HG02571 (cell line): ENCODE results near the gene PHACTR2.
"Not testable (repeated sequence)": the region's sequence is repeated elsewhere in the genome, so short reads cannot be mapped to it uniquely, and the experiment has no call there.

Experiments
- ATAC-seq: cut with Tn5 transposase; IDR thresholded peaks from one replicate; pipeline ENCODE4 v1.9.1; 2021; ENCODE audit warnings: mild to moderate bottlenecking, moderate library complexity; ENCODE audit not compliant: unreplicated experiment

The PHACTR2 gene

DNA sequence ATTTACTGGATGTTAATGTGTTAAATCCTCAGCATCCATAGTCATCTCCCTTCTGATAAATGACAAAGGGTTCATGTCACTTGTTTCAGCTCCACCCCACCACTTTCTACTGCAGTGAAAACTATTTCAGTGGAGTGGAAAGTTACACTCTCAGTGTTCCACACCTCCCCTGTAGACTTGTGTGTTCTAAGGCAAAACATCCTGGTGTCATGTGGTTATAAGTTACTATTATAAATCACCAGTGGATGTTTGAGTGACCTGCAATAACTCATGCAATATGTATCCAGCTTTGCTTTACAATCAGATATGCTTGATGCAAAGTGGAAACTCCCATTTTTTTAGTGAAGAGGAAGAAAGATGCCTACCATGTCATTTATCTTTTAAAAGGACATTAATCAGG lies 83.3 kb downstream of the PHACTR2 start:
- no peak for ATAC-seq

DNA sequence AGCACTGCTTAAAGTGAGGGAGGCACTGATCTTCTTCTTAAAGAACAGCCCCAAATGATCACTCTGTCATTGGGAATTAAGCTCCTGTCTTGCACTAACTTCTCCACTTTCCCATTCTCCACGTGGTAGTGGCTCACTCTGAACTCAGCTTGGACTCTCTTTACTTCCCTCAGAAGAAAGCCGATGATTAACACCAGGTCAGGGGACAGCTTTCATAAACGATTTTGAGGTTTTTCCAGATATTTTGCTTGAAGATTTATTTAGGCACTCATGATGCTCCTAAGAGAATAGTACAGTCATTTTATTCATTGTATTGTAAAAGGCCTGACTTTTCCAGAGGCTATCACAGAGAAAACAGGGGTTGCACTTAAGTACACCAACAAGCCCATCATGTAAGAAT lies 84.4 kb downstream of the PHACTR2 start:
- no peak for ATAC-seq

DNA sequence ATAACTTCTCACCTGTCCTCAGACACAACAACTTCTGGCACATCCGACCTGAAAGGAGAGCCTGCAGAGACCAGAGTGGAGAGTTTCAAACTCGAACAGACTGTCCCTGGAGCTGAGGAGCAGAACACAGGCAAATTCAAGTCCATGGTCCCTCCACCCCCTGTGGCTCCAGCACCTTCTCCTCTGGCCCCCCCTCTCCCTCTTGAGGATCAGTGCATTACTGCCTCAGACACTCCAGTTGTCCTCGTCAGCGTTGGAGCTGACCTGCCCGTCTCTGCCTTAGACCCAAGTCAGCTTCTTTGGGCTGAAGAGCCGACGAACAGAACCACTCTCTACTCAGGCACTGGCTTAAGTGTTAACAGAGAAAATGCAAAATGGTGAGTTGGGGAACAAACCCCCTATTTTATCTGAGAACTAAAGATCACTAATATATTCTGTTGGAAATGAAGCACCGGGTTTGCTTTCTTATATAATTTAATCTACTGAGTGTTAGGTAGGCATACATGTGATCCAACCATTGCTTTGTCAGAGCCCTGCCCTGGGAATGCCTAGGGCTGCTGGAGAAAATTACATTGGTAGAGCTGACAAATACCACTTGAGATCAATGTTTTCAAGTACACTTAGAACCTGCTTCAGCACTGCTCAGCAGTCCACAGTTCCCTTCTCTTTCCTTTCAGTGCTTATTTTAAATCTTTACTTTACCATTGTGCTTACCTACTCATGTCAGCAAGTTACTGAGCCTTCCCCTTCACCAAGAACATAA lies 87.8 kb downstream of the PHACTR2 start:
- no peak for ATAC-seq

DNA sequence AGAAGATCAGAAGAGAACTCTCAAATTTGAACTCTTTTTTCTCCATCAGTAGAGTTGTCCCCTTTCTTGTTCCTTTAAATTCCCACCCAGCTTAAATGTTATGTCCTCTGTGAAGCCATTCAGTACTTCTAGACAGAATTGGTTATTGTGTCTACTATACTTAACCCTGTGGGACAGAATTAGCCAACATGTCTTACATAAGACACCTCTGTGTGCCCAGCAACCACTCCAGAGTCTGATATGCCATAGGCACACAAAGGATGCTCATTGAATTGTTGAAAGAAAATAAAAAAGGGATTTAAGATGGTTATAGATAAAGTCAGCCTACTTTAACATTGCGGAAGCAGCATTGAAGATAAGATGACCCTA lies 88.4 kb downstream of the PHACTR2 start:
- no peak for ATAC-seq

DNA sequence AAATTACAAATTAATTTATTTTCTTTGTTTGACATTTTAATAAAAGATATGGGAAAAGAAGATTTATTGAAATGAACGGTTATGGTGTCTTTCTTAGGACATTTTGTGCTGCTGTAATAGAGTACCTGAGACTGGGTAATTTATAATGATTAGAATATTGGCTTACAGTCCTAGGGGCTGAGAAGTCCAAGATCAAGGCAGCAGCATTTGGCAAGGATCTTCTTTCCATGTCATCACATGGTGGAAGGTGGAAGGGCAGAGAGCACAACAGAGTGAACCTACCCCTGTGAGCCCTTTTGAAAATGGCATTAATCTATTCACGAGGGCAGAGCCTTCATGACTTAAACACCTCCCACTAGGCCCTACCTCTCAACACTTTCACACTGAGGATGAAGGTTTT lies 89.7 kb downstream of the PHACTR2 start:
- ATAC-seq, result no peak

DNA sequence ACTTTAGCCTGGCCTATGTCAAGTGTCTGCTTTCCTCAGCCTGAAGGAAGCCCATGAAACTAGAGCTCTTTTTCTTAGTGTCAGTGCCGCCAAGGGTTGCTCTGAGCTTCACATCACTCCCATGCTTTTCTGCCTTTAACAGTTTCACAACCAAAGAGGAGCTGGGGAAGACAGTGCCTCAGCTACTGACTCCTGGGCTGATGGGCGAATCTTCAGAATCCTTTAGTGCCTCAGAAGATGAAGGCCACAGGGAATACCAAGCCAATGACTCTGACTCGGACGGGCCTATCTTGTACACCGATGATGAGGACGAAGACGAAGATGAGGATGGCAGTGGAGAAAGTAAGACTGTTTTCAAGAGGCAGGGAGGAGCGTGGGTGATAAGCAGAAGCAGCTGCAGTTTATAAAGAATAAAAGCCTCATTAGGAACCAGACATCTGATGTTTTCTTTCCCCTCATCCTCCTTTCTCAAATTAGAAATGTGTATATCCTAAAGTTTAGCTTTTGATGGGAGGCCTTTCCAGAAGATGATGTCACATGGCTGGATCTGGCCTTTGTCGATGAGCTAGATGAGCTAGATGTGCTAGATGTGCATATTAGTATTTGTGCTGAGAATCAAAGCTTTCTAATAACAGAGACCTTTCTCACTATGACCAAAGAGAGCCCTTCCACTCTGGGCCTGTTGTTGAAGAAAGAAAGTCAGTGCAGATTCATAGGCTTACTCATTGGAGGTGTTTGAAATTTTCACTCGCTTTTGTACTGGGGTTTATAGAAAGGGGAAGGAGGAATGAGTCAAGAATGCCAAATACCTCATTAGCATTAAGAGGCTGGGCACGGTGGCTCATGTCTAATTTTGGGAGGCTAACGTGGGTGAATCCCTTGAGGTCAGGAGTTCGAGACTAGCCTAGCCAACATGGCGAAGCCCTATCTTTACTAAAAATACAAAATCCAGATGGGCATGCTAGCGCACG lies 94.6 kb downstream of the PHACTR2 start:
- ATAC-seq, result no peak

DNA sequence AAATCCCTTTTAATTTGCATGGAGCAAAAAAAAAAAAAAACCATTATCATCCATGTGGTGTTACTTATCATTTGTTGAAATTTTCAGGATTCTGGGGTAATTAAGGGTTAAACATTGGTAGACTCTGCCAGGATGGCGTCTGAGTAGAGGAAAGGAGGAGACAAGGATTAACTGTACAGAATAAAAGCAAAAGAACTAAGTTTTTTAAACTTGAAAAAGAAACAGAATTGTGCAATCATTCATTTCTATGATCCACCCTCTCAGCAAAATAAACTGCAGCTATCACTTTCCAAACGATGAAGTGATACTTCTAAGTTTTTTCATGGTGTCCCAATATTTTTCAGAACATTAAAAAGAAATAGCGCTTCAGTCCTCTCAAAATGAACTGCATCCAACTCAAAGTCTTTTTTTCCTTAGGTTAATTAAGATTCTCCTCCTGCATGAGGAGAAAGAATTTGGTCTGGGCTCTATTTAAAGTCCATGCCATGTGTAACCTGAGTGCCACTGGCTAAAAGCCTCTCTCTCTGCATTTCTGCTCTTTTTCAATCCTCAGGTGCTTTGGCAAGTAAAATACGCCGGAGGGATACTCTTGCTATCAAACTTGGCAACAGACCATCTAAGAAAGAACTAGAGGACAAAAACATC lies 95.9 kb downstream of the PHACTR2 start:
- ATAC-seq, result no peak

DNA sequence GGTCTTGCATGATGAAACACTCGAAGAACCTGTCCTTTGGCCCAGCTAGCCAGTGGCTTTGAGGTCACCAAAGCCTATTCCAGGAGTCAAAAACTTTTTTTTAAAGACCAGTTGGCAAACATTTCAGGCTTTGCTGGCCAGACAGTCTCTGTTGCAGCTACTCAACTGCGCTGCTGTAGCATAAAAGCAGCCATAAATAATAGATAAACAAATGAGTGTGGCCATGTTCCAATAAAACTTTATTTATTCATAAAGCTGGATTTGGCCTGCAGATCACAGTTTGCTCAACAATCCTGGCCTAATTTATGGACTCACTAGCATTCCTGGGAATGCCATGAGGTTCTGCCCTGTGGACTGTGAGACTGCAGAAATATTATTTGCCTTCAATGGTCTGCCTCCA lies 96.6 kb downstream of the PHACTR2 start:
- ATAC-seq, result no peak

DNA sequence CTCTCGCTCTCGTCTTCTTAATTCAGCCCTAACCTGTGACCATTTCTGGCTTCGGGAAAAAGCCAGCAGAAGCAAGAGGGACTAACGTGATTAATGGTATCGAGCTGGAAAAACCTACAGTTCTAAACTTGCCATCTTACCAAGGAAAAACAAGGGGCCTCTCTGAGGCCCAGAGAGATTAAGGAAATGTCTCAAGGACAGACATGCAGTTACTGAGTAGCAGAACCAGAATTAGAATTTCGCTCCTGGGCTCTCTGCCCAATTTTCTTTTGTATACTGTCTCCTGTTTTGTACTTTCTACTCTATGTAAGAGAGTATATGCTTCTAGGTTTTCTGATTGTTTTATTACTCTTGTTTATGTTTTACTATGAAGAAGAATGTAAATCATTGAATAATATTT lies 97.6 kb downstream of the PHACTR2 start:
- no peak for ATAC-seq

DNA sequence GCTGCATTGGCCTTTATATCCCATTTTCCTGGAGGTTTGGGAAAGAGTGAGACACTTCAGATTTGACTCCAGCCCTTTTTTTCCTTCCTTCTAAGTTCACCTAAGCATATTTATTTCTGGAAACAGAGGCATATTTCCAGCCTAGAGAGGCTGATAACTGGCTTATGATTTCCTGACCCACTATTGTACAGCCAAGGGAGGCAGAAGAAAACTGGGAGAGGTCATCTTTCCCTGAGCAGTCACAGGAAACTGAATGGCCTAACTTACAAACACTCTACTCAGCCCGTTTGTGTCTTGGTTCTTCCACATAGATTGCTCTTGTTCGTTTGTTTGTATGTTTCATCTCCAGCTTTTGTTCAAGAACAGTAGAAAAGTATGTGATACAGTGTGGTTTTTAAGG lies 101.2 kb downstream of the PHACTR2 start:
- no peak for ATAC-seq

DNA sequence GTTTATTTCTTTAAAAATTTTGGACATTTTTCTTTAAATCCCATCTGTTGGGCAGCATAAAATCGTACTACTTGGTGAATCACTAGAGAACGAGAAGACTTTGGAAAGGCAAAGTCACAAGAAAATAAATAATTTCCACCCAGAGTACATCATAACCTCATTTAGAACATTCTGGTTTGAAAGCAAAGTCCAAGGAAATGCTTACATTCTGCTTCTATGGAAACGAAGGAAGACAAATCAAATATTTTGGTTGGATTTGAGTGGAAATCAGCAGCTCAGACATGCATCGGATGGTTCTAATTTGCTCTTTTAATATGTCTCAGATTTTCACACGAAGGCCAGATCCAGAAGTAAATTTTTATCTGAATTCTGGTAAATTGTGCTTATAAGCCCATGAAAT lies 104.7 kb downstream of the PHACTR2 start:
- ATAC-seq, result no peak

DNA sequence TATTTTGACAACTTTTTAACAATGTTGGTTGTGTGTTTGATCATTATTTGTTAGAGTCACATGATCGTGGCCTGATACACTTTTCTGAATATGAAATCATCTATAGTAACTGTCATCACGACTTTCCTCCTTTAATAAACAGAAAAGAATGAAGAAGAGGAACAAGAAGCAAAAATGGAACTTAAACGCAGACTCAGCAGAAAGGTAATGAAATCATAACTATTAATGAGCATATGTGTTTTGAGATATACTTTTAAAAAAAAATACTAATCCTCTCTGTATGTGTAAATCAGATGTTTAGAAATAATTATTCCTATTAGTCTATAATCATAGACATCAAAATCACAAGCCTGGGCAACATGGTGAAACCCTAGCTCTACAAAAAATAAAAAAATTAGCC lies 105.3 kb downstream of the PHACTR2 start:
- ATAC-seq, result no peak

DNA sequence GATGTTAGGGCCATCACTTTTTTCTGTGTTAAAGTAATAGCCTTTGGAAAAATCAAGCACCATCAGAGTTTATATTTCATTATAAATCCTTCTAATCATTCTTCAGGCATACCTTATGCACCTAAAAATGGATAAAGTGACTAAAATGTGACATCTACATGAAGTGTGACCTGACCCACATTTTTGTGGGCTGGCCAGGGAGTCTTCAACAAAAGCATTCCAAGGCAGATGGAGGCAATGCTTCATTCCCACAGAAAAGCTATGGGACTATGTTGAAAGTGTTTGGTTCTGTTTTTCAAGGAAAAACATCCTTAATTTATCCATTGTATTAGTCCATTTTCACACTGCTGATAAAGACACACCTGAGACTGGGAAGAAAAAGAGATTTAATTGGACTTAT lies 106.6 kb downstream of the PHACTR2 start:
- no peak for ATAC-seq

DNA sequence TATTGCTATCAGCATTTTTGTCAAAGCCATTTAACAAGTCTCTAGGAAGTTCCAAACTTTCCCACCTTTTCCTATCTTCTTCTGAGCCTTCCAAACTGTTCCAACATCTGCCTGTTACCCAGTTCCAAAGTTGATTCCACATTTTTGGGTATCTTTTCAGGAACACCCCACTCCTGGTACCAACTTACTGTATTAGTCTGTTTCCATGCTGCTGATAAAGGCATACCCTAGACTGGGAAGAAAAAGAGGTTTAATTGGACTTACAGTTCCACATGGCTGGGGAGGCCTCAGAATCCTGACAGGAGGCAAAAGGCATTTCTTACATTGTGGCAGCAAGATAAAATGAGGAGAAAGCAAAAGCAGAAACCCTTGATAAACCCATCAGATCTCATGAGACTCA lies 108.6 kb downstream of the PHACTR2 start:
- not testable (repeated sequence) for ATAC-seq

DNA sequence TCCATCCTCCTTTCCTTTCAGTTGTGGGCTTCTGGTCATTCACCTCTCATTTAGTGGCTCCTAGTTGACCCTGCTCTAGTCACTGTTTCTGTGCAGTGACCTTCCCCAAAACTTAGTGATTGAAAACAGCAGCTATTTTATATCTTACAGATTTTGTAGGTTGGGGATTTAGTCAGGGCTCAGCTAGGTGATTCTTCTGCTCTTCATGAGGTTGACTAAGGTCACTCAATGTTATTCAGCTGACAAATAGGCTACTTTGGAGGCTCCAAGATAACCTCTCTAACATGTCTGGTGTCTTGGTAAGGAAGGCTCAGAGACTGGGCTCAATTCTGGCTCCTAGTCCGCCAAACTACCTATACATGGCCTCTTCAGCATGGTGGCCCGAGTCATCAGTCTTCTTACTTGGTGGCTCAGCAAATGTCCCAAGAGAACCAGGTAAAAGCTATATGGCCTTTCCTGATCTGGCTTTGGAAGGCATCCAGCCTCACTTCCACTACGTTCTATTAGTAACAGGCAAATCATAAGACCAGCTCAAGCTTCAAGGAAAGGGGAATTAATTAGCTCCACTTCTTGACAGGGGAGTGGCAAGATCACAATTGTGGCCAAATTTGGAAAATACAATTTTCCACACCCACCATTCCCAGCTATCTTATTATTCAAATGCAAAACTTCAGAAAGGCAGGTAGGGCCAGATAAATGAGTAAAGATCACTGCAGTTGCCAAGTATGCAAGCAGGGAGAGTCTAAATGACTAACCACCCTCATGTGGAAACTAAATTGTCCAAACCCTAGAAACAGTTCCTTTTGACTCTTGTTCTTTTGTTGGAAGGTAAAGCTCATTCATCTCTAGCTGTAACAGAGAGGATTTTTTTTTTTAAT lies 114.9 kb downstream of the PHACTR2 start:
- ATAC-seq, result no peak

DNA sequence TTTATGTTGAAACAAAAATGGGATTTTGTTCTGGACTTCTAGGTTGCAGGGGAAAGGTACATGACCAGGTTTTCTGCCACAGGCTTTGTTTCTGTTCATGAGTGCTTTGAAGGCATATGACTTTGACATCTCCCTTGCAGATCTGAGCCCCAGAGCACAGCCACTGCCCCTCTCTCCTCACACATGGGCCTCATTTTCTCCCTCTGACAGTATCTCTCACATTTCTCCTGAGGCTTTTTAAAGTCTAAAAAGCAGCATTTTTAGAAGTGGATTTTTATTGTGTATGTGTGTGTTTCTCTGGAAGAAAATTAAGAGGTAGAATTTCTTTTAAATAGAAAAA lies 115.5 kb downstream of the PHACTR2 start:
- ATAC-seq, result no peak

DNA sequence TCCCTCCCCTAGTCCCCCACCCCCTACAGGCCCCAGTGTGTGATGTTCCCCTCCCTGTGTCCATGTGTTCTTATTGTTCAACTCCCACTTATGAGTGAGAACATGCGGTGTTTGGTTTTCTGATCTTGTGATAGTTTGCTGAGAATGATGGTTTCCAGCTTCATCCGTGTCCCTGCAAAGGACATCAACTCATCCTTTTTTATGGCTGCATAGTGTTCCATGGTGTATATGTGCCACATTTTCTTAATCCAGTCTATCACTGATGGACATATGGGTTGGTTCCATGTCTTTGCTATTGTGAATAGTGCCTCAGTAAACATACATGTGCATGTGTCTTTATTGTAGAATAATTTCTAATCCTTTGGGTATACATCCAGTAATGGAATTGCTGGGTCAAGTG lies 118.8 kb downstream of the PHACTR2 start:
- not testable (repeated sequence) for ATAC-seq

DNA sequence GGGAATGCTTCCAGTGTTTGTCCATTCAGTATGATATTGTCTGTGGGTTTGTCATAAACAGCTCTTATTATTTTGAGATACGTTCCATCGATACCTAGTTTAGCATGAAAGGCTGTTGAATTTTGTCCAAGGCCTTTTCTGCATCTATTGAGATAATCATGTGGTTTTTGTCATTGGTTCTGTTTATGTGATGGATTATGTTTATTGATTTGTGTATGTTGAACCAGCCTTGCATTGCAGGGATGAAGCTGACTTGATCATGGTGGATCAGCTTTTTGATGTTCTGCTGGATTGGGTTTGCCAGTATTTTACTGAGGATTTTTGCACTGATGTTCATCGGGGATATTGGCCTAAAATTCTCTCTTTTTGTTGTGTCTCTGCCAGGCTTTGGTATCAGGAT lies 120.7 kb downstream of the PHACTR2 start:
- ATAC-seq, result not testable (repeated sequence)

DNA sequence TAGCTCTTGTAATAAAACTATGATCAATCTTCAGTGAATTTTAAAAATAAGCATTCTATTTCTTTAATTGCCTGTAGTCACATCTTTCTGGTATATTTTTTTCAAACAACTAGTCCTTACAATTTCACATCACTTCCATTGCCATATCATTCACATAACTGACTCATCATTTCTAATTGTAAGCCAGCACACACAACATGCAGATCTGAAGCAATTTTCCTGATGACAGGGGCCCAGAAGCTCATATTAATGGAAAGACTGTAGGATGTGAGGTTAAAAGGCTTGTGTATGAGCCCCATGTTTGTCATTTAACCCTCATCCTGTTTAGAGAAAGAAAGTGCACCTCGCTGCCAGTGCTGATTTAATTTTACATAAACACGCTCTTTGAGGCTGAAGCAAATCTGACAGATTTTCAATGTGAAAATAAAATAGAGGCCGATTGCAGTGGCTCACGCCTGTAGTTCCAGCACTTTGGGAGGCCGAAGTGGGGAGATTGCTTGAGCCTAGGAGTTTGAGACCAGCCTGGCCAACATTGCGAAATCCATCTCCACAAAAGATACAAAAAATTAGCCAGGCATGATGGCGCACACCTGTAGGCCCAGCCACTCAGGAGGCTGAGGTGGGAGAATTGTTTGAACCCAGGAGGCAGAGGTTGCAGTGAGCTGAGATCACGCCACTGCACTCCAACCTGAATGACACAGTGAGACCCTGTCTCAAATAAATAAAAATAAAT lies 125.2 kb downstream of the PHACTR2 start:
- ATAC-seq, result no peak
